Parathyroid adenoma (tissue), 2 donors: ENCODE data around the gene VAC14.

Experiments
- H2AFZ ChIP-seq: fragments of 300-600 bp; sonication (generic); one replicate; pipeline ENCODE4 v1.7.0; 2017; ENCODE audit warnings: antibody characterized with exemption, mild to moderate bottlenecking
- H3K27ac ChIP-seq: fragments of 300-600 bp; sonication (generic); one replicate; pipeline ENCODE4 v1.7.0; 2017
- H3K27me3 ChIP-seq: fragments of 300-600 bp; sonication (generic); one replicate; pipeline ENCODE4 v1.7.0; 2017; ENCODE audit warnings: low read length; ENCODE audit not compliant: control insufficient read depth, insufficient read depth
- H3K36me3 ChIP-seq: fragments of 300-600 bp; sonication (generic); one replicate; pipeline ENCODE4 v1.7.0; 2017; ENCODE audit warnings: low read length; ENCODE audit not compliant: control insufficient read depth, insufficient read depth
- H3K4me1 ChIP-seq: fragments of 300-600 bp; sonication (generic); one replicate; pipeline ENCODE4 v1.7.0; 2017; ENCODE audit warnings: control low read depth
- H3K4me2 ChIP-seq: fragments of 300-600 bp; sonication (generic); one replicate; pipeline ENCODE4 v1.7.0; 2017; ENCODE audit warnings: low read length
- H3K4me3 ChIP-seq: fragments of 300-600 bp; sonication (generic); one replicate; pipeline ENCODE4 v1.7.0; 2017; ENCODE audit warnings: low read depth, low read length
- H3K79me2 ChIP-seq: fragments of 300-600 bp; sonication (generic); one replicate; pipeline ENCODE4 v1.7.0; 2017; ENCODE audit warnings: control low read depth
- H3K9ac ChIP-seq: fragments of 300-600 bp; sonication (generic); one replicate; pipeline ENCODE4 v1.7.0; 2017; ENCODE audit warnings: mild to moderate bottlenecking
- H3K9me3 ChIP-seq: fragments of 300-600 bp; sonication (generic); one replicate; pipeline ENCODE4 v1.7.0; 2017; ENCODE audit warnings: low read length; ENCODE audit not compliant: control insufficient read depth
- TF ChIP-seq, protein P1 (sequence below): fragments of 300-600 bp; sonication (generic); IDR thresholded peaks from one replicate; pipeline ENCODE4 v1.7.0; 2017; ENCODE audit warnings: antibody characterized with exemption, mild to moderate bottlenecking
- donor health status: primary hyperparathyroidism.

VAC14 gene

DNA sequence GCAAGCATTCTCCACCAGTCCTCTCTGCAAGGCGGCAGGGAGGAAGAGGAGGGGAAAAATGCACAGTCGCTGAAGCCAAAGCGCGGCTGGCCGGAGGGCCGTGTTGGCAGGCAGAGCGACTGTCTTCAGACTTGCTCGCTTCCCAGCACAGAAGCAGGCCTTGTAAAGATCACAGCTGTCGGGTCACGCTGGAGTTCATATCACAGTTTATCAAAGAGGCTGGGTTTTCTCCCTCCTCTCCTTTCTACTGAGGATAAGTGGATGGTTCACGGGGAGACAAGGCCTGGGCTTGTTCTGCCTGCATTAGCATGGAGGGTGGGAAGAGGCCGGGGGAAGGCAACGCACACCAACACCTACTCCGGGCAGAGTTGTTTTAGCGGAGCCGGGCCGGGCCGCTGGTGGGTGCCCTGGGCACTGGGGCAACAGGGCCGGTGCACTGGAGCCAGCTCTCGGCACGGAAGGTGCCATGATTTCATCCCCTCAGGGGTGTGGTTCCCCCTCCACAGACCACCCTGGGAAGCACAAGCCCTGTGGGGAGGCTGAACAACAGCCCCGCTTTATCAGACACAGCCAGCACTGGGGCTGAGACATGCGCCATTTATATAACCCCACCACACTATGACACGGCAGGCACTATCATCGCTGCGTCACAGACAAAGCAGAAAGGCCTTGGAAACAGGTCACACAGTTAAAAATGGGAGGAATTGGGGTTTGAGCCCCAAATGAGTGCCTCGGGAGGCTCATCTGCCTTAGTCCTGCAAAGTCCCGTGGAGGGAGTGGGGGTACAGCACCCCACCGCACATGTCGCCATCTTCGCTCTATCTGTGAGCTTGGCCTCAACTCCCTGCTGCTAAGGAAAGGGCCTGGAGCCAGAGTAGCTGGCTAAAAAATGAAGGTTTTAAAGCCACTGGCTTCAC is 74.8 kb downstream of the VAC14 start:
- Histone ChIP-seq H3K4me1 (no peaks in the 10 kb centered on the region), H3K9ac (no peak overlapping the region), H3K9me3 (no peaks in the 10 kb centered on the region), H3K27ac (no peak overlapping the region), H3K36me3 (no peaks in the 10 kb centered on the region), H3K4me2 (no peak overlapping the region), H3K27me3 (no peaks in the 10 kb centered on the region), H3K79me2 (no peaks in the 10 kb centered on the region), H3K4me3 (no peak overlapping the region), H2AFZ (no peak overlapping the region)
- TF ChIP-seq, protein P1, sequence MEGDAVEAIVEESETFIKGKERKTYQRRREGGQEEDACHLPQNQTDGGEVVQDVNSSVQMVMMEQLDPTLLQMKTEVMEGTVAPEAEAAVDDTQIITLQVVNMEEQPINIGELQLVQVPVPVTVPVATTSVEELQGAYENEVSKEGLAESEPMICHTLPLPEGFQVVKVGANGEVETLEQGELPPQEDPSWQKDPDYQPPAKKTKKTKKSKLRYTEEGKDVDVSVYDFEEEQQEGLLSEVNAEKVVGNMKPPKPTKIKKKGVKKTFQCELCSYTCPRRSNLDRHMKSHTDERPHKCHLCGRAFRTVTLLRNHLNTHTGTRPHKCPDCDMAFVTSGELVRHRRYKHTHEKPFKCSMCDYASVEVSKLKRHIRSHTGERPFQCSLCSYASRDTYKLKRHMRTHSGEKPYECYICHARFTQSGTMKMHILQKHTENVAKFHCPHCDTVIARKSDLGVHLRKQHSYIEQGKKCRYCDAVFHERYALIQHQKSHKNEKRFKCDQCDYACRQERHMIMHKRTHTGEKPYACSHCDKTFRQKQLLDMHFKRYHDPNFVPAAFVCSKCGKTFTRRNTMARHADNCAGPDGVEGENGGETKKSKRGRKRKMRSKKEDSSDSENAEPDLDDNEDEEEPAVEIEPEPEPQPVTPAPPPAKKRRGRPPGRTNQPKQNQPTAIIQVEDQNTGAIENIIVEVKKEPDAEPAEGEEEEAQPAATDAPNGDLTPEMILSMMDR: no peak

DNA sequence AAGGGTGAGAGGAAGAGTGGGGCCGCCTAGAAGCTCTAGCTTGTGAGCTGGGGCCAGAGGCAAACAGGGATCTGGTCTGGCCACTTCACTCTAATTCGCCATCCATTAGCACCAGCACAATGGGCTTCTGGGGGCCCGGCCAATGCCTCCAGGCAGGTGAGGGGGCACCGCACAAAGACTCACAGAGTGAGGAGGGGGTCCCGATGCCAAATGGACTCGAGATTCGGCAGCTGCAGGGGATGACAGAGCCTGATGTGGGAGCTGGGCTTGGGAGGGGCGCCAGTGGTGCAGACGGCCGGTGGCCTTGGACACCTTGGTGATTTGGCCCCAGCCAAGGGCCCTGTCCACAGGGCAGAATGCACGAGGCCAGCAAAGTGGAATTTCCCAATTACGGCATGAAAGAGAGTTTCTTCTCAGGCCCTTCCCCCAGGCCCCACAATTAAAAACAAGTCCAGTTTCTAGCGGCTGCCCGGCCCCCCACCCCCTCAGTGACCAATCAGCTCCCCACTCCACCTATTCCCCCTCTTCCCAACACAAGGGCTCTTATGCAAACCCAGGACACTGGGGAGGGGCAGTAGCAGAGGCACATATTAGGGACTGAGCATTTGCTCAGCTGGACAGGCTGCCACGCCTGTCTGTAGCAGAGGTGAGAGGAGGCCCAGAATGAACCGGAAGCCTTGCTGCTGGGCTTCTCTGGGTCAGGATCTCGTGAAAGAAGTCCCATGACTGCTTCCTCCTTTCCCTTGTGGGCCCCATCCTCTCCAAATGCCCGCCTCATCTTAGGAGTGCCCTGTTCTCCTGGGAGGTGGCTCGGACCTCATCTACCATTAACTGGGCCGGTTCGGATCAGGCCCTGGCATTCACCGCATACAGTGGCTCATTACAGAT is 75.7 kb downstream of the VAC14 start:
- Histone ChIP-seq H3K9me3 (no peaks in the 10 kb centered on the region), H3K27me3 (no peaks in the 10 kb centered on the region), H3K4me1 (no peaks in the 10 kb centered on the region), H3K36me3 (no peaks in the 10 kb centered on the region), H2AFZ (no peak overlapping the region), H3K4me2 (no peak overlapping the region), H3K9ac (no peak overlapping the region), H3K27ac (no peak overlapping the region), H3K4me3 (no peak overlapping the region), H3K79me2 (no peaks in the 10 kb centered on the region)
- TF ChIP-seq, protein P1: no peak

DNA sequence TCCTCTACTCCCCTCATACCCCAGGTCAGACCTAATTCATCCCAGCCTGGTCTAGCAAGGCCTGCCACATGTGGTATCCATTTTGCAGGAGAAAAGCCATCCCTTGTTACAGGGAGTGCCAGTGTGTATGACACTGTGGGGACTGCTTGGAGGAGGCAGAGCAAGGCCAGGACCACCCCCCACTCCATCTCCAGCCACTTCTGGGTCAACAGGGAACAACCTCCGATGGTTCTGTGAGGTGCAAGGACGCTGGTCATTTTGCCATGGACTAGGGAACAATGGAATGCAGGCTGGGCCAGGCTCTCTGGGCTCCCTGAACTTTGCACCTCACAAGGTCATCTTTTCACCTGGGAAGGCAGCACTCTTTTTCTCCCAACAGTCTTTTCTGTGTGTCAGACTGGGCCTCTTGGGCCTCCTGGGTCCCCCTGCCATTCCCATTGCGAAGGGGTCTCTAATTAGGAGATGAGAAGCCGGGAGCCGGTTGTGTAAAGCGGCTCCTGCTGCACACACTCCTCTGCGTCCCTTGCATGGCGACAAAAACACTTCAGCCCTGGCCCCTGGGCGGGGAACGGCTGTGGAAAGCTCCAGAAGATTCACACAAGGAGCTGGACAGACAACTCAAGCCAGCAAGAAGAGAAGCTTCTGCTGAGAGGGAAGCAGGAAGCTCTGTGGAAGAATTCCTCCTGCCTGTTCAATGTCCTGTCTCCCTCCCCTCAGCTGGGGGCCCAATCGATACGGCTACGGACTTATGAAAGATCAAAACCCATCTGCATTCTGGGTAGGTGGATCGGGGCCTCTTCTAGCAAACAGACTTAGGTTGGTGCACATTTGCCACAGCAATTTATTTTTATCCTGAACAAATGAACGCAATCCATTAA is 76.6 kb downstream of the VAC14 start:
- H3K9ac ChIP-seq: no peak overlapping the region
- TF ChIP-seq, protein P1: no peak
- no peak overlapping the region for H3K27ac ChIP-seq

DNA sequence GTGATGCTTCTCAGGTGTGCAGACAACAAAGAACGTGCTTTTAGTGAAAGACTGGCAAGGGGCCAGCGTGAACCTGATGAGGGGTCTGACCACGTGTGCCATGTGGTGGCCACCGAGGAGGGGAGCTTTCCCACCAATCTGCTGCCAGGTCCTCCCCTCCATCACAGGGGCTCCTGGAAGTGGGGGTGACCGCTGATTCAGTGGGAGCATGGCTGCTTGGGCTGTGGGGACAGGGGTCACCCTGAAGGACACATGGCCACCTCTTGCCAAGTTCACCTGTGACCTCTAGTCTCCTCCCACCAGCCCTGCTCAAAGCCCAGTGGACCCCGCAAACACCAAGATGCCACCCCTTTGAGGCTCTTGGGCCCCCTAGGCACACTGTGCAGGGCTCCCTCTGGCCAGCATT is 77.2 kb downstream of the VAC14 start:
- H3K4me3 ChIP-seq: no peak overlapping the region
- H3K36me3 ChIP-seq: no peaks in the 10 kb centered on the region
- no peak overlapping the region for H2AFZ ChIP-seq
- no peaks in the 10 kb centered on the region for H3K79me2 ChIP-seq
- H3K27ac ChIP-seq: no peak overlapping the region
- no peak overlapping the region for H3K4me2 ChIP-seq
- H3K4me1 ChIP-seq: no peaks in the 10 kb centered on the region
- H3K9me3 ChIP-seq: no peaks in the 10 kb centered on the region
- H3K27me3 ChIP-seq: no peaks in the 10 kb centered on the region
- TF ChIP-seq, protein P1: no peak
- H3K9ac ChIP-seq: no peak overlapping the region

More for the DNA sequence above, 76.6 kb downstream of the VAC14 start:
- no peaks in the 10 kb centered on the region for H3K9me3 ChIP-seq
- no peak overlapping the region for H2AFZ ChIP-seq
- H3K4me3 ChIP-seq: no peak overlapping the region
- no peak overlapping the region for H3K4me2 ChIP-seq
- no peaks in the 10 kb centered on the region for H3K36me3 ChIP-seq
- H3K79me2 ChIP-seq: no peaks in the 10 kb centered on the region
- no peaks in the 10 kb centered on the region for H3K4me1 ChIP-seq
- no peaks in the 10 kb centered on the region for H3K27me3 ChIP-seq
